ENCODE results near the gene HDAC4. TPM values are rescaled to one million over a fixed set of nuclear protein-coding genes. Genes with fewer than 3 reads are reported as not detected.

The HDAC4 gene
- total and polyA plus RNA-seq, 10 of the 15 experiments (the other 5 are each of a cell fraction or from before 2014, with no cell fraction given) = 0.22 to 15.7 (median 4.8) TPM

DNA sequence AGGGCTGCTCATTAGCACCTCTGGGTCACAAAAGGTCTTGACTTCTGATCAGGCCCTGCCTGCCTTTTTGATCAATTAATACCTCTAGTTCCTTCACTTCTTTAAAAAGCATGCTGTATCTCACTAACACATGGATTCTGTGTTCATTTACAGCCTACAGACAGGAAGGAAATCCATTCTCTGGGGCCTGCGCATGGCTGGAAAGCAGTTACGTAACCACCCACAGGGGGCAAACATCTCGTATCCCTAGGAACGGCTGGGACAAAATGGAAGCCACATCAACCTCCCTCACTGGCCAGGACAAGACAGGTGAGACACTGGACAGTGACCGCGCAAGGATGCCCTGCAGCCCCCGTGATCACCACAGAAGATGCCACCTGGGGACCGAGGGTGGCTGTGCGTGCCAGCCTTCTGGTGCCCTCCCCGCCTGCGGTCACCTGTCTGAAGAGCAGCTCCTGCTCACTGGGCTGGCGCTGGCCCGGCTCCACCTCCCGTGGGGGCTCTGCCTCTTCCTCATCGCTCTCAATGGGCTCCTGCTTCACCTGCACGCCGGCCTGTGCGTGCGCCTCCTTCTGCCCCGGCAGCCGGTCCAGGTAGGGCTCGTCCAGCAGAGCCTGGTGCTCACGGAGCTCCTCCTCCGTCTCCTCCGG, 286.1 kb downstream of the HDAC4 start:
- DNase-seq (ENCODE audit: low read depth, low spot score) (no peak), FAIRE-seq (no peak), ATAC-seq (no peak)
- no TSS peak for BruUV-seq (replicated peaks)
- 90% methylated on average over 22 of the region's 25 CpGs for WGBS (ENCODE audit: insufficient coverage, insufficient replicate concordance, low lambda C conversion rate, missing lambda C conversion rate)
- Histone ChIP-seq H3K9me3 (replicated peaks; ENCODE audit: control insufficient read depth, insufficient read depth, low read length) (no peaks in the 10 kb centered on the region), H3K4me3 (no peak overlapping the region), H3K4me2 (ENCODE audit: control insufficient read depth, insufficient read depth) (no peak overlapping the region), H3K27me3 (replicated peaks in 1 of 2; ENCODE audit: control insufficient read depth in 2 of 2, insufficient read depth in 2 of 2, low read length in 1 of 2) (no peaks in the 10 kb centered on the region), H3K79me2 (ENCODE audit: control insufficient read depth, insufficient read depth, low read length) (no peaks in the 10 kb centered on the region), H3K27ac (ENCODE audit: control insufficient read depth, insufficient read depth) (no peak overlapping the region), H4K20me1 (ENCODE audit: control insufficient read depth, insufficient read depth) (no peaks in the 10 kb centered on the region), H2AFZ (ENCODE audit: control insufficient read depth, low read depth, low read length) (no peak overlapping the region), H3K36me3 (ENCODE audit: control insufficient read depth in 2 of 2, insufficient read depth in 2 of 2, low read length in 1 of 2) (no peaks in the 10 kb centered on the region), H3K9ac (ENCODE audit: control insufficient read depth, insufficient read depth, low read length) (no peak overlapping the region), H3K4me1 (ENCODE audit: control insufficient read depth, insufficient read depth, low read length) (peaks cover 3% of the 10 kb centered on the region; the same call in 1 of the 2 replicates)
- POLR2A ChIA-PET = no interaction called here
- TF ChIP-seq POLR2AphosphoS5 (IDR thresholded peaks at IDR 0.05; ENCODE audit: low read length) = no peak
- TF ChIP-seq, protein P1, sequence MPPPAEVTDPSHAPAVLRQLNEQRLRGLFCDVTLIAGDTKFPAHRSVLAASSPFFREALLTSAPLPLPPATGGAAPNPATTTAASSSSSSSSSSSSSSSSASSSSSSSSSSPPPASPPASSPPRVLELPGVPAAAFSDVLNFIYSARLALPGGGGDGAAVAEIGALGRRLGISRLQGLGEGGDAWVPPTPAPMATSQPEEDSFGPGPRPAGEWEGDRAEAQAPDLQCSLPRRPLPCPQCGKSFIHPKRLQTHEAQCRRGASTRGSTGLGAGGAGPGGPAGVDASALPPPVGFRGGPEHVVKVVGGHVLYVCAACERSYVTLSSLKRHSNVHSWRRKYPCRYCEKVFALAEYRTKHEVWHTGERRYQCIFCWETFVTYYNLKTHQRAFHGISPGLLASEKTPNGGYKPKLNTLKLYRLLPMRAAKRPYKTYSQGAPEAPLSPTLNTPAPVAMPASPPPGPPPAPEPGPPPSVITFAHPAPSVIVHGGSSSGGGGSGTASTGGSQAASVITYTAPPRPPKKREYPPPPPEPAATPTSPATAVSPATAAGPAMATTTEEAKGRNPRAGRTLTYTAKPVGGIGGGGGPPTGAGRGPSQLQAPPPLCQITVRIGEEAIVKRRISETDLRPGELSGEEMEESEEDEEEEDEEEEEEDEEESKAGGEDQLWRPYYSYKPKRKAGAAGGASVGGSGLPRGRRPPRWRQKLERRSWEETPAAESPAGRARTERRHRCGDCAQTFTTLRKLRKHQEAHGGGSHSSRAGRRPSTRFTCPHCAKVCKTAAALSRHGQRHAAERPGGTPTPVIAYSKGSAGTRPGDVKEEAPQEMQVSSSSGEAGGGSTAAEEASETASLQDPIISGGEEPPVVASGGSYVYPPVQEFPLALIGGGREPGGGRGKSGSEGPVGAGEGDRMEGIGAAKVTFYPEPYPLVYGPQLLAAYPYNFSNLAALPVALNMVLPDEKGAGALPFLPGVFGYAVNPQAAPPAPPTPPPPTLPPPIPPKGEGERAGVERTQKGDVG (CRISPR knock-in tag; IDR thresholded peaks at IDR 0.05) = no peak
- no peak for TF ChIP-seq CBFB (IDR thresholded peaks at IDR 0.05; ENCODE audit: low read depth)
- TF ChIP-seq, protein P2, sequence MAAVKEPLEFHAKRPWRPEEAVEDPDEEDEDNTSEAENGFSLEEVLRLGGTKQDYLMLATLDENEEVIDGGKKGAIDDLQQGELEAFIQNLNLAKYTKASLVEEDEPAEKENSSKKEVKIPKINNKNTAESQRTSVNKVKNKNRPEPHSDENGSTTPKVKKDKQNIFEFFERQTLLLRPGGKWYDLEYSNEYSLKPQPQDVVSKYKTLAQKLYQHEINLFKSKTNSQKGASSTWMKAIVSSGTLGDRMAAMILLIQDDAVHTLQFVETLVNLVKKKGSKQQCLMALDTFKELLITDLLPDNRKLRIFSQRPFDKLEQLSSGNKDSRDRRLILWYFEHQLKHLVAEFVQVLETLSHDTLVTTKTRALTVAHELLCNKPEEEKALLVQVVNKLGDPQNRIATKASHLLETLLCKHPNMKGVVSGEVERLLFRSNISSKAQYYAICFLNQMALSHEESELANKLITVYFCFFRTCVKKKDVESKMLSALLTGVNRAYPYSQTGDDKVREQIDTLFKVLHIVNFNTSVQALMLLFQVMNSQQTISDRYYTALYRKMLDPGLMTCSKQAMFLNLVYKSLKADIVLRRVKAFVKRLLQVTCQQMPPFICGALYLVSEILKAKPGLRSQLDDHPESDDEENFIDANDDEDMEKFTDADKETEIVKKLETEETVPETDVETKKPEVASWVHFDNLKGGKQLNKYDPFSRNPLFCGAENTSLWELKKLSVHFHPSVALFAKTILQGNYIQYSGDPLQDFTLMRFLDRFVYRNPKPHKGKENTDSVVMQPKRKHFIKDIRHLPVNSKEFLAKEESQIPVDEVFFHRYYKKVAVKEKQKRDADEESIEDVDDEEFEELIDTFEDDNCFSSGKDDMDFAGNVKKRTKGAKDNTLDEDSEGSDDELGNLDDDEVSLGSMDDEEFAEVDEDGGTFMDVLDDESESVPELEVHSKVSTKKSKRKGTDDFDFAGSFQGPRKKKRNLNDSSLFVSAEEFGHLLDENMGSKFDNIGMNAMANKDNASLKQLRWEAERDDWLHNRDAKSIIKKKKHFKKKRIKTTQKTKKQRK (IDR thresholded peaks at IDR 0.05; ENCODE audit: low read depth, low read length) = no peak
- TF ChIP-seq SREBF2 (IDR thresholded peaks at IDR 0.05; ENCODE audit: low read length) = no peak
- TF ChIP-seq TCF12 (IDR thresholded peaks at IDR 0.05; ENCODE audit: low read depth, low read length) = no peak
- no peak for TF ChIP-seq BACH1 (IDR thresholded peaks at IDR 0.05; ENCODE audit: borderline replicate concordance)
- TF ChIP-seq, protein P3, sequence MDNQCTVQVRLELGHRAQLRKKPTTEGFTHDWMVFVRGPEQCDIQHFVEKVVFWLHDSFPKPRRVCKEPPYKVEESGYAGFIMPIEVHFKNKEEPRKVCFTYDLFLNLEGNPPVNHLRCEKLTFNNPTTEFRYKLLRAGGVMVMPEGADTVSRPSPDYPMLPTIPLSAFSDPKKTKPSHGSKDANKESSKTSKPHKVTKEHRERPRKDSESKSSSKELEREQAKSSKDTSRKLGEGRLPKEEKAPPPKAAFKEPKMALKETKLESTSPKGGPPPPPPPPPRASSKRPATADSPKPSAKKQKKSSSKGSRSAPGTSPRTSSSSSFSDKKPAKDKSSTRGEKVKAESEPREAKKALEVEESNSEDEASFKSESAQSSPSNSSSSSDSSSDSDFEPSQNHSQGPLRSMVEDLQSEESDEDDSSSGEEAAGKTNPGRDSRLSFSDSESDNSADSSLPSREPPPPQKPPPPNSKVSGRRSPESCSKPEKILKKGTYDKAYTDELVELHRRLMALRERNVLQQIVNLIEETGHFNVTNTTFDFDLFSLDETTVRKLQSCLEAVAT (IDR thresholded peaks at IDR 0.05) = no peak
- SMC1A ChIA-PET (ENCODE audit: uncharacterized antibody, unreplicated experiment) = no interaction called here
- CTCF ChIA-PET = no interaction called here
- RAD21 ChIA-PET (ENCODE audit: unreplicated experiment) = no interaction called here
- intact Hi-C loops (cut with micrococcal nuclease; ENCODE audit: unreplicated experiment) = no loop called here
- in situ Hi-C loops (cut with MboI) = no loop called here

All from GM12878 (cell line).